GM12891 (cell line): ENCODE results near the gene SLC15A4.

ENCODE experiments used
- DNase-seq: peaks from one replicate; pipeline ENCODE4 v3.0.0; 2011; ENCODE audit warnings: low spot score; ENCODE audit not compliant: insufficient read length
- FAIRE-seq: peaks from 2 replicates; lab custom pipeline; 2011; peaks lifted over from hg19 to GRCh38; lab: Jason Lieb, UNC
- PAX5 ChIP-seq: IDR thresholded peaks from 2 replicates; pipeline ENCODE4 v1.6.1; 2011; ENCODE audit warnings: low read length, moderate library complexity, mild to moderate bottlenecking; ENCODE audit not compliant: insufficient read depth, severe bottlenecking
- POLR2A ChIP-seq: IDR thresholded peaks from 2 replicates; pipeline ENCODE4 v1.6.1; 2011; ENCODE audit warnings: low read depth, low read length, control low read depth
- POLR2AphosphoS5 ChIP-seq: IDR thresholded peaks from 2 replicates; pipeline ENCODE4 v1.6.1; 2011; ENCODE audit warnings: low read depth, low read length, control low read depth
- POU2F2 ChIP-seq: IDR thresholded peaks from 2 replicates; pipeline ENCODE4 v1.6.1; 2011; ENCODE audit warnings: low read depth, mild to moderate bottlenecking, control low read depth, low read length, moderate library complexity
- SPI1 ChIP-seq: IDR thresholded peaks from 2 replicates; pipeline ENCODE4 v1.6.1; 2011; ENCODE audit warnings: low read depth, low read length, control low read depth
- TAF1 ChIP-seq: IDR thresholded peaks from 2 replicates; pipeline ENCODE4 v1.6.1; 2011; ENCODE audit warnings: low read depth, low read length, control low read depth

SLC15A4 gene

DNA sequence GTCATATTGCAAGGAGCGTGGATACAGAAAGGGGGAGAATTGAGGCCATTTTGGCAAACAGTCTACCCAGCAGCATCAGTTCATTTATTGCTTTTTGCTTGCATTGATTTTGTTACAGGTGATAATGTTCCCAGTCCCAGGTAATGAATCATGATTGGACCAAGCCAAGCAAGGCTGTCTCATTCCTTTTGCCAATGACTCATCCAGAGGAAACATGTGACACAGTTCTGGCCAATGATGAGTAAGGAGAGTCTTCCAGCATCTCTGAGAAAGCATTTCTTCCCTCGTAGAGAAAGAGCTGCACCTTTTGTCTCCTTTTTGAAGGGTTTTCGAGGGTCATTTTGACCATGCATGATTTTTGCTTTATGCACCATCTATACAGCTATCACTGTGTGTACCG lies 68.2 kb downstream of the SLC15A4 start:
- DNase-seq: no peak
- no peak for TF ChIP-seq POLR2A
- no peak for TF ChIP-seq TAF1
- no peak for TF ChIP-seq POLR2AphosphoS5
- TF ChIP-seq POU2F2: no peak
- TF ChIP-seq SPI1: no peak
- no peak for FAIRE-seq

DNA sequence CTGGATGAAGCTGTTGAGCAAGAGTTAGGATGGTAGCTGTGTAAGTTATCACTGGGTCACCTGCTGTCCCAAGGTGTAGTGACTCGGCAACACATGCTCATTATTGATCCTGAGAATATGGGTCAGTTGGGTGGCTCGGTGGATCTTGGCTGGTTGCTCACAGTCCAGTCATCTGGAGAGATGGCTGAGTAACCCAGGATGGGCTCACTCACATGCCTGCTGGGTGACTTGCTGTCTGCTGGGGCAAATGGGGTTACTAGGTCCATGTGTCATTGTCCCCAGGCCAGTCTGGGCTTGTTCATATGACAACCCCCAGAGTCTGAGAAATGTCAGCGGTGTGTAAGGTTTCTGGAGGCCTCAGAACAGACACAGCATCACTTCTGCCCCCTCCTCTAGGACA lies 69.5 kb downstream of the SLC15A4 start:
- DNase-seq: no peak
- TF ChIP-seq PAX5 (no peak), POLR2AphosphoS5 (no peak), POLR2A (no peak), POU2F2 (no peak), TAF1 (no peak), SPI1 (no peak)
- FAIRE-seq: no peak

GRCh38 chr12:128753438-128753837 lies 70.3 kb downstream of the SLC15A4 start:
- no peak for DNase-seq
- TF ChIP-seq PAX5: no peak
- no peak for TF ChIP-seq SPI1
- TF ChIP-seq TAF1: no peak

GRCh38 chr12:128752386-128752785 lies 71.4 kb downstream of the SLC15A4 start:
- TF ChIP-seq SPI1 (no peak), POLR2A (no peak), POU2F2 (no peak), POLR2AphosphoS5 (no peak), TAF1 (no peak), PAX5 (no peak)
- FAIRE-seq (no peak), DNase-seq (no peak)

More at GRCh38 chr12:128753438-128753837, 70.3 kb downstream of the SLC15A4 start:
- no peak for FAIRE-seq

GRCh38 chr12:128747441-128747840 lies 76.3 kb downstream of the SLC15A4 start:
- FAIRE-seq: no peak
- TF ChIP-seq PAX5 (no peak), POLR2A (no peak)

DNA sequence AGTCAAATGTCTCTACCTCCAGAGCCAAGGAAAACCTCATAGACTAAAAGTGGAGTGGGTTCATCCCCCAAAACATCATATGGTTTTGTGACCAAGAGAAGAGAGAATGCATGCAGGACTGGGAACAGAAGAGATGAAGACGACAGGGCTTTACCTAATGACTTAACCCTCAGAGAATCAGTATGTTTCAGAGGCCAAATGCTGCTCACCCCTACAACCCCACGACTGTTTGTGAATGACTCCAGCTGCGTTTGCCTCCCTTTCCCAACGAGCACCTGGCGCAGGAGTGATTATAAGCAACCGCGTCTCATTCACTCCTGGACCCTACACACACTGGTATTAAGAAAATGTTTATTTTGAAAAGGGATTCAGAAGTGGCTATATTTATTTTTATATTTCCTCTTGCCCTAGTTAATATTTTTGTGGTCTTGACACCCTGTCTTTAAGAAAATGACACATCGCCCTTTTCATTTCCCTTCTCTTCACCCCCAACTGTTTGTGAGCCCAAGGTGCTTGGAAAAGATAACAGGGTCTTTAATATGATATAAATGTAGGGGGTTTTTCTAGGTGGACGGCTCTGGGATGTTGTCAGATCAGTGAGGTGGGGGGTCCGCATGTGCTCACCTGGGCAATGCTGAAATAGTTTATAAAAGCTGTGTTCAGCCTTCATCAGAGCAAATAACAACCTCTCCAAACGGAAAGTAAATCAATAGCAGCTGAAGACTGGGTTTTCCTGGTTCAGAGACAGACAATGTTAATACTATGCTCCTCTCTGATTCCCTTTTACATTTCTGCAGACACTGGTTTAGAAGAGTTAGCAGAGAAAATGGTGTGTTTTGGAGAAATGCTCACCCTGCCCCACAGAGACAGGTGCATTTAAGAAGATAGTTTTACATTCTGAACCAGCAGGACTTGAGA lies 77.7 kb downstream of the SLC15A4 start:
- DNase-seq: no peak
- no peak for TF ChIP-seq SPI1
- no peak for TF ChIP-seq TAF1
- no peak for TF ChIP-seq POLR2AphosphoS5
- TF ChIP-seq PAX5: no peak
- no peak for TF ChIP-seq POLR2A
- no peak for TF ChIP-seq POU2F2
- FAIRE-seq: no peak

More at GRCh38 chr12:128747441-128747840, 76.3 kb downstream of the SLC15A4 start:
- no peak for DNase-seq

DNA sequence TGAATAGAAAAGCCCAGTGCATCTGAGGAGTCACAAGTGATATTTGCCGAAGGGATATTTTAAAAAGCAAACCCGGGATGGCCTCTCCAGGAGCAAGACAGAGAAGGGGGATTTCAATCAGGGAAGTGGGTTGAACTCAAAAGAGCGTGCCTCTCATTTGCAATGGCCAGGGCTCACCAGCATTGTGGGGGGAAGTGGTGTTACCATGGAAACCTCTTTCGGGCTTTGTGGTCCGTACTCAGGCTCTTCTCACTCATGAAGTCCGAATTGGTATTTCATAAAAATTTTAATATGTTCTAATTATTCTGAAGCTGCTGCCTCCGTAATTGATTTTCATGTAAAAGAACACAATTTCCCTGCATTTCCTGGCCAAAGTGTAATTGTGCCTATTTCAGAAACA lies 79.8 kb downstream of the SLC15A4 start:
- no peak for FAIRE-seq
- no peak for DNase-seq
- no peak for TF ChIP-seq POU2F2
